Daoy (cell line): ENCODE measurements around the gene TLR2. TPM values are rescaled to one million over a fixed set of nuclear protein-coding genes. Genes with fewer than 3 reads are reported as not detected.
"Not testable (repeated sequence)": the region's sequence is repeated elsewhere in the genome, so short reads cannot be mapped to it uniquely, and the experiment has no call there.

Source experiments
- DNase-seq: peaks from one replicate; pipeline ENCODE4 v3.0.0-alpha.2; 2015; ENCODE audit warnings: low read depth
- total RNA-seq: library from RNA; depleted of rRNA; stranded (reverse); fragments of >200 nt; shearing (Covaris generic); gene quantifications from 2 replicates; pipeline ENCODE4 v1.2.3, GENCODE V29; 2014

TLR2 gene
- total RNA-seq, 1 experiment from 2014 or later: not detected

GRCh38 chr4:153655928-153656327, 28.2 kb upstream of the TLR2 start:
- no peak for DNase-seq

GRCh38 chr4:153661215-153661822, 22.8 kb upstream of the TLR2 start:
- no peak for DNase-seq

GRCh38 chr4:153661908-153662307, 22.2 kb upstream of the TLR2 start:
- no peak for DNase-seq

DNA sequence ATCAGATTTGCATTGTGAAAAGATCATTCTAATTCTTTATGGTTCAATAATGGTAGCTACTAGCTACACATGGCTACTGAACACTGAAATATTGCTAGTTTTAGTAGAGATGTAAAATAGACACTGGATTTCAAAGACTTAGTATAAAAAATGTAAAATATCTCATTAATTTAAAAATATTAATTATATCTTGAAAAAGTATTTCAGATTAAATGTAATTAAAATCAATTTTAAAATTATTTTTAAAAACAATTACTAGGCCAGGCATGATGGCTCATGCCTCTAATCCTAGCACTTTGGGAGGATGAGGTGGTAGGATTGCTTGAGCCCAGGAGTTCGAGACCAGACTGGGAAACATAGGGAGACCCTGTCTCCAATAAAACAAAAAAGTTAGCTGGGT, 20.4 kb upstream of the TLR2 start:
- DNase-seq: no peak

GRCh38 chr4:153666505-153666904, 17.6 kb upstream of the TLR2 start:
- DNase-seq: not testable (repeated sequence)

DNA sequence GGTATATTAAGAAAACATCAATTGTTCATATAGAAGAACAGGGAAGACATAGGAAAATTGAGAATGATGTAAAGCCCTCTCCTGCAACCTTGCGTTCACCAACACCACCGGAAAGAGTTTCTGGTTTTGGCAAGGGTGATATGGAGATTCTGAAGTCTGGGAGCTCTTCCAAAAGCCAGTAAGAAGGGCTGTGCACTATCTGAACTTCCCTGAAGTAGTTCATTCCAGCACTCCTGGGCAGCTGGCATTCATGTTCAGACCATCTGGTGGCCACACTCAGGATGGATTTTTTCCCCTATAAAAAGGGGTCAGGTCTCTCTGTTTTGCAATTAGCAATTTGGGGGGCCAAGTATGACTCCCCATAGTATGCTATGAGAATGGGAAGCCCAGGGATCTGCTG, 15.4 kb upstream of the TLR2 start:
- no peak for DNase-seq

DNA sequence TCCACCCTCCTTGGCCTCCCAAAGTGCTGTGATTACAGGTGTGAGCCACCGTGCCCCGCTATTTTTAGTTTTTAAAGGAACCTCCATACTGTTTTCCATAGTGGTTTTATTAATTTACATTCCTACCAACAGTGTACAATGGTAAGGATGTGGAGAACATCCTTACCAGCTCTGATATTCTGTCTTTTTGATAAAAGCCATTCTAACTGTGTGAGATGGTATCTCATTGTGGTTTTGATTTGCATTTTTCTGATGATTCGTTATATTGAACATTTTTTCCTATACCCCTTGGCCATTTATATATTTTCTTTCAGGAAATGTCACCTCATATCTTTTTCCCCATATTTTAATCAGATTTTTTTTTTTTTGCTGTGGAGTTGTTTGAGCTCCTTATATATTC, 14.2 kb upstream of the TLR2 start:
- no peak for DNase-seq

DNA sequence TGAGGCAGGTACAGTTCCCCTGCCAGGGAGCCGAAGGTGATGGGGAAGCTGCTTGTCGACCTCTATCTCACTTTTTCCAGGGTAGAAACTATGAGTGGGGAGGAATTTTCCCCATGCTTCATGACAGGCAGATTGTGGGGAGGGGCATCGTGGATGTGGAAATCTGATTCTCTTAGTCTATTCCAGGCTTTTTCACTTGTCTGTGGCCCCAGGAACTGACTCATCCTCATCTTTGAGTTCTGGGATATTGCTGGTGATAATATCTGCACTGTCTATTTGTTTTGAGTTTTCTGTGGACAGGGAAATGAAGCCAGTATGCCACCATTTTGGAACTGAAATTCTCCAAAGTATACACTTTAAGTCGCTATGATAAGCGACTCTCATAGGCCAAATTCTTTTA, 7.6 kb upstream of the TLR2 start:
- DNase-seq: peak; percentile 32

DNA sequence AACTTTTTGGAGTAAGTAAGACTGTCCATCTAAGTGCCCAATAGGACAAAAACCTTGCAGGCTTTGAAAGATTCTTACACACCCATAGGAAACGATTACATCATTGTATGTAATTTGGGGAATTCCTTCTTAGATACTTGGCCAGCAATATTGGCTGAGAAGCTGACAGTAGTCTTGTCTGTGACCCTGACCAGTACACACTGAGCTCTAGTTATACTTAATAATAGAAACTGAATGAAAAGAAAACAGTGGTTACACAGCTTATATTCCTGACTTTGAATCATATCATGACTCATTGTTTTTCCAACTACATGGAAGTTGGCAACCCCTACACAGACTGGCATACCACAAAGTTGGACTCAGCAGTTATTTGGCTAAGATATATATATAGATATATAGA, 7.1 kb upstream of the TLR2 start:
- DNase-seq: peak; percentile 69

DNA sequence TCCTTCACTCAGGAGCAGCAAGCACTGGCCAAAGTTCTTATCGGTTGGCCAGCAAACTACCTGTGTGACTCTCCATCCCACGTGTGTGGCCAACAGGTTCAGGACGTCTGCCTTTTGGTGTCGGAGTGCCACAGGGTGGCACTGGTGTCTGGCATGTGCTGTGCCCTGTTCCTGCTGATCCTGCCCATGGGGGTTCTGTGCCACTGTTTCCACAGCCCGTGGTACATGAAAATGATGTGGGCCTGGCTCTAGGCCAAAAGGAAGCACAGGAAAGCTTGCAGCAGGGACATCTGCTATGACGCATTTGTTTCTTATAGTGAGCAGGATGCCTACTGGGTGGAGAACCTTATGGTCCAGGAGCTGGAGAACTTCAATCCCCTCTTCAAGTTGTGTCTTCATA, 4.6 kb upstream of the TLR2 start:
- DNase-seq: no peak

DNA sequence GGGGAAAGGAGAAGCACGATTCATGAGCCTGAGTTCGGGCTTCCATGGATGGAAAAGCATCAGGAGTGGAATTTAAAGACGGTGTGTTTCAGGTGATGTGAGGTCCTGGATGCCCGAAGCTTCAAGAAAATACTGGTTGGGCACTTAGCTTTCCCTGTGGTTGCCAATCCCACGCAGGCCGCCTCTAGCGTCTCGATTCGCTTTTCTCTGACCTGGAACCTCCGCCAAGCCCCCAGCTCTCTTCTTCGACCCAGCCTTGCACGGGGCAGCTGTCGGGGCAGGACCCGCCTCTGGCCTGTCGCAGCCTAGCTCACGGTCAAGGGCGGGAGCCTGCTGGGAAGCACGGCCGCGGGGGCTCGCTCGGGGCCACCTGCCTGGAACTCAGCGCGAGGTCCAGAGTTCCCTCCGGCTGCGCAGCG, 308 bp upstream of the TLR2 start:
- no peak for DNase-seq

- DNase-seq: no peak
Observed at GRCh38 chr4:153684971-153685371, 891 bp downstream of the TLR2 start.

- DNase-seq: no peak
Observed at GRCh38 chr4:153704522-153704921, 20.4 kb downstream of the TLR2 start.

DNA sequence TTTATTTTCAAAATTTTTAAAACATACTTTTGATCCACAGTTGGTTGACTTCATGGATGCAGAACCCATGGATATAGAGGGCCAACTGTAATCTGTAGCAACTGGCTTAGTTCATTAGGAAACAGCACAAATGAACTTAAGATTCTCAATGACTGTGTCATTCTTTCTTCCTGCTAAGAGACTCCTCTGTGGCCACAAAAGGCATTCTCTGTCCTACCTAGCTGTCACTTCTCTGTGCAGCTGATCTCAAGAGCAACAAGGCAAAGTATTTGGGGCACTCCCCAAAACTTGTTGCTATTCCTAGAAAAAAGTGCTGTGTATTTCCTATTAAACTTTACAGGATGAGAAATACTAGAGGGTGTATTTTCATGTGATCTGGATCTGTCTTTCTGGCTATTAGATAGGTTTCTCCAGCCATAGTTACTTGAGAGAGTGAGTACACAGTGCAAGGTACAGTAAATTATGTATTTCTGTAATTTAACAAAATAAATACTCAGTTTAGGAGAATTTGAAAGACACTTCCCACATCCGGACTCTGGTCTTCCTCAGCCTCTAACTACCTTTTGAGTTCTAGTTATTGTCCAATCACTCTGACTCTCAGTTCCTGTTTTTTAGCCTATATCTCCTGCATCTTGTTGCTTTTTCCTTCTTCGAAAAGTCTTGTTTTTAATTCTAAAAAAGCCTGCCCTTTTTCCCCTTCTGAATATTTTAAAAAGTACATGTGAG, 21.8 kb downstream of the TLR2 start:
- no peak for DNase-seq

- no peak for DNase-seq
Observed at GRCh38 chr4:153706519-153706918, 22.4 kb downstream of the TLR2 start.

DNA sequence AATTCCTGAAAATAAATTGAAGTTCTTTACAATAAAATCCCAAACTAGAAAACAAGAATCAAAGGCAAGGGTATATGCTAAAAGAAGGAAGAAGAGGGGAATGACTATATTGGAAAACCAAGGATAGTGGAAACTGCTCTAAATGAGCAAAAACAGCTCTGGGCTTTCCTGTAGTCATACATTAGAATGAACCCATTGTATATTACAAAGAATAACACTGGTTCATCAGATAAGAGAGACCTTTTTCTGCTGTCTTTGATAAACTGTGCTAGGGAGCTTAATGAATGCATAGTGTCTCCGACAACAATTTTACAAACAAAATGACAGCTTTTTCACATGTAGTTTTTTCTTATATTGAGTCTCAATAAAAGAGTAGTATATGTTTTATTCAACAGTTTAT, 26.6 kb downstream of the TLR2 start:
- no peak for DNase-seq

DNA sequence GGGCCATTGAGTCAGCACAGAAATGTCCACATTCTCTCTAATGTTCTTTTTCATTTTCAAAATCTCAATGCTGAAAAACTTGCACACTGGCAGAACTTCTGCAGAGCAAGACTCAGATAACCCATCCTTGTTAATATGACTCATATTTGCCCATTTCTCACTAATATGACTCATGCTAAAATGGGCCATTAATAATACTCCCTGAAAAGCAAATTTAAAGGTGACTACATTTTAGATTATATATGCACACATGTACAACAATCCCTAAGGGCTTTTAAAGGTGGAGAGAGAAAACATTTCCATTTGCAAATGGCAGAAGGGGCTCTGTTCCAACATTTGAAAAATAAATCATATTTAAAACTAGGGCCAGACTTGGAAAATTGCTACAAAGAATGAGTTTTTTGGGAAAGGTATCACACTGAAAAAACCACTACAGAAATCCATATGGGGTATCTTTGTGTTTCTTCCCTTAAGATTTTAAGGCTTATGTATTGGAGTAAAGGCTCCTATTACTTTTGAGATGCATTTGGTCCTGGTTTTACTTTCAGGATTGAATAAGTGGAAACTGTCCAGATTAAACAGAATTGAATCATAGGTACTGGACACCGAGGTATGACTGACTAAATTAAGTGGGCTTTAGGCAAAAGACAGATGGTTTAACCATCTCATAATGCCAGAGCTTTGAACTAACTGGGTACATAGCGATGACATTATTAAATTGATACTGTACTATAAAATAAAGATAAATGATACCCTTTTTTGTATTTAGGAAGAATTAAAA, 30.0 kb downstream of the TLR2 start:
- DNase-seq: peak; percentile 2

- no peak for DNase-seq
Observed at GRCh38 chr4:153722036-153722435, 38.0 kb downstream of the TLR2 start.

GRCh38 chr4:153724606-153725005, 40.5 kb downstream of the TLR2 start:
- no peak for DNase-seq

DNA sequence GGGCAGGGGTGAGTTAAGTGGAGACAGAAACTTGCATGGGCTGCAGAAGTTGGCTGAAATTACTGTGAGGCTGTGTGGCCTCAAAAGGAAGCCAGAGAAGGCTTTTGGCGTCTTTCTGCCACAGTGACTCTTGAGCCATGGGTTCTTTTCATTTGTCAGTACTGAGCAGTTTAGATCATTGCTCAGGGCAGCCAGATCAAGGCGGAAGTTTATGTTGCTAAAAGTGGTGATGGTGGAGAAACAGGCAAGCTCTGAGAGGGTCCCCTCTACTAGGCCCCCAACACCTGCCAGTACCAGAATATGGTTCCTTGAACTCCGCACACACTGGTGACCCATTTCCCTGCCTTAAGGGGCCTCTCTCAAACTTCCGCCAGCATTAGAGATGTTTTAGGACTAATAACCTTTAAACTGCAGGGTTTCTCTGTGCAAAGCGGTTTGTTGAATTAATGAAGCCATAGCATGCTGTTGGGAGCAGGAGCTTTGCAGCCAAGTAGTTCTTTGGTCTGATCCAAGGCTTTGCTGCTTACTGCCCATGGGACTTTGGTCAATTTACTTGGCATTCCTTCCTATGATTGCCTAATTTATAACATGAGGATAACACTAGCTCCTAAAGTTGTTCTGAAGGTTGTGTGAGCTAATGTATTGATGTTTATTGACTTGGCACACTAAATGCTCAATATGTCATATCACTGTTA, 41.2 kb downstream of the TLR2 start:
- DNase-seq: no peak

DNA sequence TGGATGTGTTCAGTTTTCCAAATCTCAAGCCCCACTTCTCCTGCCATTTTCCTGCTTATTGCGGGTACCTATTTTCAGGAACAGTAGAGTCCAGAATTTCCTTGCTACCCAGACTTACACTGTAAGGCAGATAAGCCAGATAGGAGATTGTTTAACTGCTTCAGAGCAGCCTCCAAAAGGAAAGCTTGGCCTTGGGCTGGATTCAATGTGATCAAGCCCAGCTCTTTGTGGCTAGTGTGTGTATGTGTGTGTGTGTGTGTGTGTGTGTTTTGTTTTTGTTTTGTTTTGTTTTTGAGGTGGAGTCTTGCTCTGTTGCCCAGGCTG, 41.7 kb downstream of the TLR2 start:
- DNase-seq: no peak

GRCh38 chr4:153728151-153728550, 44.1 kb downstream of the TLR2 start:
- no peak for DNase-seq

GRCh38 chr4:153728660-153729059, 44.6 kb downstream of the TLR2 start:
- no peak for DNase-seq
